ENCODE results near the gene PGM2L1. TPM values are rescaled to one million over a fixed set of nuclear protein-coding genes. Genes with fewer than 3 reads are reported as not detected.
A peak's percentile ranks its signal among the peaks of the same experiment; 100 is the strongest.
"Not testable (repeated sequence)": the region's sequence is repeated elsewhere in the genome, so short reads cannot be mapped to it uniquely, and the experiment has no call there.

Gene PGM2L1
- total RNA-seq, 1 experiment from 2014 or later, result 3.7 TPM

GRCh38 chr11:74341921-74342320 is 56.3 kb downstream of the PGM2L1 start:
- no peak for DNase-seq (ENCODE audit: low read depth)

- no peak for DNase-seq (ENCODE audit: low read depth)
These were observed 58.6 kb downstream of the PGM2L1 start for GRCh38 chr11:74339619-74340018.

DNA sequence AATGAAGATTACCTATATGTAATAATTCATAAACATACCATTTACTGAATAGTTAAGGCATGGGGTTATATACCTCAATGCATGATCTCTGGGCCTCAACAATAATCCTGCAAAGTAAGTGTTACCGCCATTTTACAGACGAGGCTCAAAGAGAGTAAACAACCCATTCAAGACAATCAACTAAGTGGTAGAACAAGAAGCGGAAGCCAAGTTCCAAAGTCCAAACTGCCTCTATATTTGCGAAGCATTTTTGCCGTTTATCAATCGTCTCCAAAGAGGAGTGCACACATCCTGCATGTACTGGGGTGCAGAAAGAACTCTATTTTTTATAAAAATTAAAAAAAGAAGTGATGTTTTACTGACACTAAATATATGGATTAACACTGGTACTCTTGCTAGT is 59.3 kb downstream of the PGM2L1 start:
- DNase-seq (ENCODE audit: low read depth), result no peak

DNA sequence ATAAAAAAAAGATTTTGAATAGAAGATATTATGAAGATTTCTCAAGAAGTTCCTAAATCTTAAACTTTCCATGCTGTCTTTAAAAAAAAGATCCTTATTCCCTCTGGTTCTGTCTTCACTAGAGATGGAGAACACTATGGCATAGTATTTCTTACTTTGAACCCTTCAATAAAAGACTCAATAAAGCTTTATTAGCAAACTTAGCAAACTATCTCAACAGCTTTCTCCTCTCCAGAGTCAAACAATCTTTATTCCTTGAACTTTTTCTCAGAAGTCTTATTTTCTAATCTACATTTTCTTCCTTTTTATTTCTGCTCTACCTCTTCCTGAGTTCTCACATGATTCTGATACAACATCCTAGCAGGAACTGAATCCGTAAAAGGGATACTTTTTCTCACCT is 65.0 kb downstream of the PGM2L1 start:
- DNase-seq (ENCODE audit: low read depth), result no peak

DNA sequence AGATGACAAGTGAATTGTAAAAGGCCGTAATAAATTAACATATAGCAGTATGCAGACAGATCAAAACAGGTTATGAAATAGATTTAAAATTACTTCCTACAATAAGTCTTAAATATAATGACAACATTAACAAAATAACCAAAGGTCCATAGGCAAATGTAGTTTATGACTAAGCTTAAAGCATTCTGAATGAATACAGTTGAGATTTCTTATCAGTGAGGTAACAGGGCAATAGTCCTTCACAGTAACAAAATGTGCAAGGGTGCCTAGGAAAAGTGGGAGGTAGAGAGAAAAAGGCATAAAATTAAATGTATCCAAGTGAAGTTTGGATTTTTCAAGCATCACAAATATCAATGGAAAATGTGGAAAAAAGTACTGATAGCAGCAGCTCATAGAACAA is 65.9 kb downstream of the PGM2L1 start:
- DNase-seq (ENCODE audit: low read depth), result no peak

DNA sequence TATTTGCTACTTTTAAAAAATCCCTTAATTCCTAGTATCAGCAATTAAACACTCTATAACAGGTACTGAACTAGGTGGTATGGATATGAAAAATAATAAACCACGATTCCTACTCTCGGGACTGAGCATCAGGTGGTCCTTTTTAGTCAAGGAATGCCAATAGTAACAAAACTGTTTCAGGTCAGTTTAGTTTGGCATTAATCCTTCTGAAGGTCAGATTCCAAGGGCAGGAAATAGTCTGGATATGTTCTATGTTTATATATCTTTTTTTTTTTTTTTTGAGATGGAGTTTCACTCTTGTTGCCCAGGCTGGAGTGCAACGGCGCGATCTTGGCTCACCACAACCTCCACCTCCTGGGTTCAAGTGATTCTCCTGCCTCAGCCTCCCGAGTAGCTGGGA is 67.2 kb downstream of the PGM2L1 start:
- not testable (repeated sequence) for DNase-seq (ENCODE audit: low read depth)

DNA sequence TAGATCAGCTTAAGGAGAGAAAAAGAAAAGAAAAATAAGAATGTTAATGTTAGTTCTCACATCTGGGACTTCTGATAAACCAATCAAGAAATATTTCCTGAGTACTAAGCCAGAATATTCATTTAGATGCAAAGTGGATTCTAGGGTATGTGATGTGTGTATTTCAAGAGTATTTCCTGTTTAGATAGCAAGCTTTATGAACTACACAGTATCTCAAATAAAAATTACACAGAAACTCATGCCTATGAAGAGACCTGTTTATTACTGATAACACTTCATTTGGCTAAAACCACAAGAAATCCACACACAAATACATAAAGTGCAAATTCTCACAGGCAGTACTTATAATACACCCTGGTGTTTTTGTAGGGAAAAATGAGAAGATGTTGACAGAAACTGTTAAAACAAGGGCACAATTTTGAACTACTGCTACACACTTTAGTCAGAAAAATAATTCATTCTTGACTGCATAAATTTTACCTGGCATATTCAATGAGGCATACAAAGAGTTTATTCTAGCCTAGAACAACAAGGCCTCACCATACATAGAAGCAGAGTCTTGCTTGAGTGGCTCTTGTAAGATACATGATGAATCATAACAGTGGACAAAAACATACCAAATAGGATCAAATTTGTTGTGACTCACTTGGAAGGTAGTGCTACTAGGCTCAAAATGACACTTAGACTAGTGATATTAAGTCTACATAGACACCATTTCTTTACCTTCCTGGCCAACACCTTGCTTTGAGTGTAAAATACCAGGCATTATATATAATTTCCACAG is 68.0 kb downstream of the PGM2L1 start:
- peak; percentile 77 for DNase-seq (ENCODE audit: low read depth)

GRCh38 chr11:74327076-74327475 is 71.2 kb downstream of the PGM2L1 start:
- DNase-seq (ENCODE audit: low read depth), result no peak

- no peak for DNase-seq (ENCODE audit: low read depth)
These were observed 71.6 kb downstream of the PGM2L1 start for GRCh38 chr11:74326665-74327064.

DNA sequence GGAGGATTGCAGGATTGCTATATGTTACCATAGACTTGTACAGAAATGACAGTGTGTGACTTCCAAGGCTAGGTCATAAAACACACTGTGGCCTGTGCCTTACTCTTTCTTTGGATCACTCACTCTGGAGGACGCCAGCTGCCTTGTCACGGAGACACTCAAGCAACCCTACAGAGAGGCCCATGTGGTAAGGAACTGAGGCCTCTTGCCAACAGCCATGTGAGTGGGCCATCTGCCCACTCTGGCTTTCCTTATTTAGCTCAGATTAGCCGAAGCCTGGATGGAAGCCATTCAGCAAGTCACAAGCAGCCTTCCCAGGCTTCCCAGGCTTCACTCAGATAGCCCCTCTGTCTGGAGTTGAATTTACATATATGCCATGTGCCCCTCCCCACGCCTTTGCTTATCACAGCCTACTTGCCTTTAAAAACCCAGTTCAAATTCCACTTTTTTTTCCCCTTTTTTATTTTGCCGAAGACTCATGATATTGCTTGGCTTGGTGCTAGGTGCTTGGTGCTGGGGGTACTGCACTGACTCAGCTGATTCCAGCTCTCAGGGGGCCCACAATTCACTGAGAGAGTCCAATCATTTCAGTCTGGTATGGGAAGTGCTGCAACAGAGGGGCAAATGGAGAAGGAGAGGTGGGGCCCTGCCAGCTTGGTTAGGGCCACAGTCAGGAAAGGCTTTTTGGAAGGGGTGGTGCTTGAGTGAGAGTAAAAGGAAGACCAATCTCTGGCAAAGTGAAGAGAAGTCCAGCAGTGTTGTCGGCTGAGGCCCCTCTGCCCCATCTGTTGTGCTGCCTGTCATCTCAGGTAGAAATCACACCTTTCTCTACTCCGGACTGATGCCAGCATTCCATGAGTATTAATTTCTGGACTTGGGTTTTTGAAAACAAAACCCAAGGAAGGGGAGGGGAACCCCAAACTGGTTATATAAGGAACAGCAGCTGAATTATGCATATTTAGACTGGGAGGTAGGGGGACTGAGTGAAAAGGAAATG is 72.3 kb downstream of the PGM2L1 start:
- DNase-seq (ENCODE audit: low read depth), result no peak

DNA sequence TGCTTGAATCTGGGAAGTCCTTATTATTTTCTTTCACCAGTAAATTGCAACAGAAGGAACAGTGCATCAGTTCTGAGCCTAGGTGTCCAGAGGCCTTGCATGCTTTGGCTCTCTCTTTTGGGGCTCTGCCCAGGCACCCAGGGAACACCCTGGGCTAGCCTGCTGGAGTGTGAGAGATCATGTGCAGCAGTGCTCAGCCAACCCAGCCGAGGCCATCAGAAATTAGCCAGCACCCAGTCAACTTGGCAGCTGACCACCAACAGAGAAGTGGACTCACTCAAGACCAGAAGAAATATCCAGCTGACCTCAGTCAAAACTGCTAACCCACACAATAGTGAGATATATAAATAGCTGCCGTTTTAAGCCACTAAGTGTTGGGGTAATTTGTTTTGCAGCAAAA is 75.6 kb downstream of the PGM2L1 start:
- no peak for DNase-seq (ENCODE audit: low read depth)

- DNase-seq (ENCODE audit: low read depth), result peak; percentile 51
These were observed 76.6 kb downstream of the PGM2L1 start for GRCh38 chr11:74321487-74322188.

- DNase-seq (ENCODE audit: low read depth), result no peak
These were observed 77.7 kb downstream of the PGM2L1 start for GRCh38 chr11:74320538-74320937.

DNA sequence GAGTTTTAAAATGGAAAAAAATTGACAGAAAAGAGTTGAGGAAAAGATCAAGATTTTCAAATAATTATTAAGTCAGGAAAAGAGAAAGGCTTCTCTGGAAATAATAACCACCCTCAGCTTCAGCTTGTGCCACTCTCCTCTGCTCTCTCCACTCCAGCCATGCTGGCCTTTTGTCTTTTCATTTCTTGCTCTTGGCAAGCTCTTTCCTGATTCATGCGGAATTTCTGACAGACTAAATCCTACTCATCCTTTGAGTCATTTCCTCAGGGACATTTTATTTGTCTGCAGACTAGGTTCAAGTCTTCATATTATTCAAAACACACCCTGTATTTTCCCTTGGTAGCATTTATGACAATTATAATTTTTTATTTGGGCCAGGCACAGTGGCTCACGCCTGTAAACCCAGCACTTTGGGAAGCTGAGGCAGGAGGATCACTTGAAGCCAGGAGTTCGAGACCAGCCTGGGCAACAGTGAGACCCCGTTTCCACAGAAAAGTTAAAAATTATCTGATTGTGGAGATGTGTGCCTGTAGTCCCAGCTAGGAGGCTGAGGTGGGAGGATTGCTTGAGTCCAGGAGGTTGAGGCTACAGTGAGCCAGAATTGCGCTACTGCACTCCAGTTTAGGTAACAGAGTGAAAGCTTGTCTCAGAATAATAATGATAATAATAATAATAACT is 79.0 kb downstream of the PGM2L1 start:
- peak; percentile 93 for DNase-seq (ENCODE audit: low read depth)

DNA sequence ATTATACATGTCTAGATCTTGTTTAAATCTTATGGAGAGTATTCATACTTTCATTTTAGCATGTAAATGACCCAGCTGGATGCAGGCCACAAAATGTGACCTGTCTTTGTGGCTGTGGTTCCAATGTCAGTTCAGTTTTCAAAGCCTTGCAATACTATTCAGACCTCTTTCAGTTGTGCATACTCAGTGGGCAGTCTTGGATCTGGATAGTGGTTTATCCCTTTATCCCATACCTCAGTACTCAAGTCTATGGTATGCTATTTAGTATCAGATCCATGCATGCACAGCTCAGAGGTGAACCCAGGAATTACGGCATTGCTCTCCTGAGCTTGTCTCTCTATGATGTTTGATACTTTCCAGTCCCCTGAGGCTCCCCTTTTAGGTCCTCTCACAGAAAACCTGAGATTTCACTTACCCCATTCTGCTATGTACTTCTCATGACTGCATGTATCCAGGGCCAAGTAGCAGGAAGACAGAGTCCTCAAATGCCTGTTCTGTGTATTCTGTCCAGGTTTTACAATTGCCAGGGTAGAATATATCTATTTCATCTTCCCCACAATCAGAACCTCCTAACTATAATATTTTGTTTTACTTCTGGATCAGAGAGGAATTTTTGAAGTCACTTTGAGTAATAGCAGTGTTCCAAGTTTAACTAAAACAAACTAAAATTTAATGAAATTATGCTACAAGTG is 79.8 kb downstream of the PGM2L1 start:
- peak; percentile 32 for DNase-seq (ENCODE audit: low read depth)

DNA sequence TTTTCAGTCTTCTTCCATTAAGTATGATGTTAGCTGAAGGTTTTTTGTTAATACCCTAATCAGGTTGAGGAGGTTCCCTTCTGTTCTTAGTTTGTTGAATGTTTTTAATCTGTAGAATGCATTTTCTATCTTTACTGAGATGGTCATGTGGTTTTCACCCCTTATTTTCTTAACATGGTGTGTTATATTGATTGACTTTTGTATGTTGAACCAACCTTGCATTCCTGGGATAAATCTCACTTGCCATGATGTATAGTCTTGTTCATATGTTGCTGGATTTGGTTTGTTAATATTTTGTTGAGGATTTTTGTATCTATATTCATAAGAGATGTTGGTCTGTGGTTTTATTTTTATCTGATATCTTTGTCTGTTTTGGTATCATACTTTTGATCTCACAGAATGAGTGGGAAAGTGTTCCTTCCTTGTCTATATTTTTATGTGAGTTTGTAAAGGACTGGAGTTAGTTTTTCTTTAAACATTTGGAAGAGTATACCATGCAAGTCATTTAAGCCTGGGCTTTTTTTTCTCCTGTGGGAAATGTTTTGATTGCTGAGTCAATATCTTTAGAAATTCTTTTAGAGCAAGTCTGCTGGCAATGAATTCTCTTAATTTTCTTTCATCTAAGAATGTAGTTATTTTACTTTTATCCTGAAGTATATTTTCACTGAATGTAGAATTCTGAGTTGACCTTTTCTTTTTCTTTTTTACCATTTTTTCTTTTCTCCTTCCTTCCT is 81.3 kb downstream of the PGM2L1 start:
- DNase-seq (ENCODE audit: low read depth), result peak; percentile 15

DNA sequence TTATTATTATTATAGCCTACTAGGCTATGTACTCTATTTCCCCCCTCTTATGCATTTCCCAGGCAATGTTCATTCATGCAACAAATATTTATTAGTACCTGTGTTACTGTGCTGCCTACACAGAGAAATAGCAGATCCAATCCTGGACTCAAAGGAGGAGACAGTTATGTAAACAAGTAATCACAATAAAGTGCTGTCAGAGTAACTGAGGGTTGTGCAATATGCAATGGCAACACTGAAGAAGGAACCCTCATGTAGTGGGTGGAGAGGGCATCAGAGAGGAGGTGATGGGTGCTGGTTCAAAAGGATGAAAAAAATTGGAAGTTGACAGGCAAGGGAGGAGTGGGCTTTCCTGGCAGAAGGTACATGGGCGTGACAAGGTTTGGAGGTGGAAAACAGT is 85.9 kb downstream of the PGM2L1 start:
- DNase-seq (ENCODE audit: low read depth), result no peak

DNA sequence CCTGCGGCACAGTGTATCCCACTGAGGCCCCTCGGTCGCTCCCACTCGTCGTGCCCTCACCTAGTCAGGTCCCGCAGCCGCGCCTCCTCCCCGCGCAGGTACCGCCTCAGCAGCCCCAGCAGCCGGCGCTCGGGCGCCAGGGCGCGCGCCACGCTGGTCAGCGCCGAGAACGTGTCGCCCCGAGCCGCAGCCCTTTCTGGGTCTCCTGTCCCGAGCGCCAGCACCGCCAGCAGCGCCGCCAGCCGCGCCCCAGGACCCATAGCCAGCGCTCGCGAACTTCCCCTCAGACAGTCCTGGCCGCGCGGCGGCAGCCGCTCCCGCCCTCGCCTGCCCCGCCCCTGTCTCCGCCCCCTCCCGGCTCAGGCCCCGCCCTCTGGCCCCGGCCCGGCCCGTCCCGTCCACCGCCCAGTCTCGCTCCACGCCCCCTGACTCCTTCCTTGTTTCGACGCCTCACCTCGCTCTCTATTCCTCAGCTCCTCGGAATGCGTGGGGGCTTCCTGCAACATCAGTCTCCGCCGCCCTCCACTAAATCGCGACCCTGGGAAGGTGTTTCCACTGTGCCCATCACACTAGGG is 86.8 kb downstream of the PGM2L1 start, which contains the start of gene P4HA3:
Gene P4HA3, minus strand, starts transcription at position 289 of the 575 bp plus-strand sequence. Its CDS starts 29 bp downstream, at position 260.
- DNase-seq (ENCODE audit: low read depth), result no peak

GRCh38 chr11:74310857-74311256 is 87.4 kb downstream of the PGM2L1 start:
- DNase-seq (ENCODE audit: low read depth), result no peak

Data from HT1080 (cell line).